Measurements from ENCODE around the gene CALCOCO1.

CALCOCO1 gene

GRCh38 chr12:53757101-53757770 lies 30.0 kb upstream of the CALCOCO1 start:
- H3K4me3 ChIP-seq (ENCODE audit: control insufficient read depth, low read depth, low read length): no peak overlapping the region
- TF ChIP-seq, protein P1, sequence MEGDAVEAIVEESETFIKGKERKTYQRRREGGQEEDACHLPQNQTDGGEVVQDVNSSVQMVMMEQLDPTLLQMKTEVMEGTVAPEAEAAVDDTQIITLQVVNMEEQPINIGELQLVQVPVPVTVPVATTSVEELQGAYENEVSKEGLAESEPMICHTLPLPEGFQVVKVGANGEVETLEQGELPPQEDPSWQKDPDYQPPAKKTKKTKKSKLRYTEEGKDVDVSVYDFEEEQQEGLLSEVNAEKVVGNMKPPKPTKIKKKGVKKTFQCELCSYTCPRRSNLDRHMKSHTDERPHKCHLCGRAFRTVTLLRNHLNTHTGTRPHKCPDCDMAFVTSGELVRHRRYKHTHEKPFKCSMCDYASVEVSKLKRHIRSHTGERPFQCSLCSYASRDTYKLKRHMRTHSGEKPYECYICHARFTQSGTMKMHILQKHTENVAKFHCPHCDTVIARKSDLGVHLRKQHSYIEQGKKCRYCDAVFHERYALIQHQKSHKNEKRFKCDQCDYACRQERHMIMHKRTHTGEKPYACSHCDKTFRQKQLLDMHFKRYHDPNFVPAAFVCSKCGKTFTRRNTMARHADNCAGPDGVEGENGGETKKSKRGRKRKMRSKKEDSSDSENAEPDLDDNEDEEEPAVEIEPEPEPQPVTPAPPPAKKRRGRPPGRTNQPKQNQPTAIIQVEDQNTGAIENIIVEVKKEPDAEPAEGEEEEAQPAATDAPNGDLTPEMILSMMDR (conservative IDR thresholded peaks at IDR 0.05; ENCODE audit: control insufficient read depth, insufficient read depth, low read depth, low read length): peak; percentile 94
- DNase-seq (ENCODE audit: low read depth): peak; percentile 75

GRCh38 chr12:53756300-53757100 lies 29.2 kb upstream of the CALCOCO1 start:
- H3K4me3 ChIP-seq (ENCODE audit: control insufficient read depth, low read depth, low read length): no peak overlapping the region
- no peak for DNase-seq (ENCODE audit: low read depth)
- TF ChIP-seq, protein P1 (conservative IDR thresholded peaks at IDR 0.05; ENCODE audit: control insufficient read depth, insufficient read depth, low read depth, low read length): no peak

DNA sequence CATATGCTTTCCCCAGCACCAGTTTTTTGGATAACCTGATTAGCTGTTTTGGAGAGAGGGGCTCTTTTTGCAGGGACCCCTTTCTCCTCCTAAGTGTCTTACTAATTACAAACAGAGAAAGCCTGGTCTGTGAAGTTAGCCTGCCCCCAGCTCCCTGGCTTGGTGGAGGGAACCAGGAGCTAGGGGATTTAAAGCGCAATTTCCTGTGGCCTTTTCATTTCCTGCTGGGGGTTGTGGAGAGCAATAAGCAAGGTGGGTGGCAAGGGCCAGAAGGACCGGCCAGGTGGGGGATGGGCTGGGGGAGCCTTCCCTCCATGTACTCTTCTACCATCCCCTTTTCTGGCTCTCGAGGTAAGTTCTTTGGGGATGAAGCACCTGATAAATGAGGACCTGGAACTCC lies 28.6 kb upstream of the CALCOCO1 start:
- DNase-seq (ENCODE audit: low read depth): no peak
- H3K4me3 ChIP-seq (ENCODE audit: control insufficient read depth, low read depth, low read length): no peak overlapping the region
- TF ChIP-seq, protein P1 (conservative IDR thresholded peaks at IDR 0.05; ENCODE audit: control insufficient read depth, insufficient read depth, low read depth, low read length): no peak

DNA sequence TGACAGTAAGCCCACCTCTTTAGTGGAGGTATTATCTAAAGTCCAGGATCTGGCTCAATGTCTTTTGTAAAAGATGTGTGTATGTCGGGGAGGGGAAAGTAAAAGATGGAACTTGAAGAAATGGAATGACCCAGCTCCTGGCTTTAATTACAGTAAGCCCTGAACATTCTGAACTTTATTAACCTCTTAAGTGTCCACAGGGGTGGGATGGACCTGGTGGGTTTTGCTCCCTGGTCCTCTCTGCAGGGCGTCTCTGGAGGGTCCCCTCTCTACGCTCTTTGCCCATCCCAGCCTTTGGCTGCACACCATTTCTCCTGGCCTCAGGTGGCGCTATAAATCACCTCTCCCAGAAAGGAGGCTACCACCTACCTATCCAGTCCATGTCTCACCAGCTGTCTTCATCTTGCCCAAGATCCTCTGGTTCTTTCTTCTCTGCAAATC lies 28.2 kb upstream of the CALCOCO1 start:
- DNase-seq (ENCODE audit: low read depth): no peak

GRCh38 chr12:53754633-53755264 lies 27.5 kb upstream of the CALCOCO1 start:
- DNase-seq (ENCODE audit: low read depth): peak; percentile 66
- H3K4me3 ChIP-seq (ENCODE audit: control insufficient read depth, low read depth, low read length): no peak overlapping the region
- TF ChIP-seq, protein P1 (conservative IDR thresholded peaks at IDR 0.05; ENCODE audit: control insufficient read depth, insufficient read depth, low read depth, low read length): no peak

More for the DNA sequence above, 28.2 kb upstream of the CALCOCO1 start:
- no peak overlapping the region for H3K4me3 ChIP-seq (ENCODE audit: control insufficient read depth, low read depth, low read length)
- TF ChIP-seq, protein P1 (conservative IDR thresholded peaks at IDR 0.05; ENCODE audit: control insufficient read depth, insufficient read depth, low read depth, low read length): no peak

DNA sequence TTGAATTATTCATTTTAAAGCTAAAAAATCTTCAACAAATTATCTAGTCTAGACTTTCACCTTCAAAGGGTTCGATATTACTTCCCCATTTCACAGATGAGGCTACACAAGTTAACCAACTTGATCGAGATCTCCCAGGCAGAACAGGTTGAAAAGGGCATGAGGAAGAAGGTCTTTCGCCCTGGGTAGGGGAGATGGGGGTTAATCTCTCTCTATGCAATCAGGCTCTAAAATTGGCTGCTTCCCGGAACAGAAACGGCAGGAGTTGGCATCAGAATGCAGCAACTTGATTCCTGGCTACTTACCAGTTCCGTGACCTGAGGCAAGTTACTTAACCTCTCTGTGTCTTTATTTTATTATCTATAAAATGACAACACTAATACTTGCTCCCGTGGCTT lies 26.9 kb upstream of the CALCOCO1 start:
- no peak overlapping the region for H3K4me3 ChIP-seq (ENCODE audit: control insufficient read depth, low read depth, low read length)
- TF ChIP-seq, protein P1 (conservative IDR thresholded peaks at IDR 0.05; ENCODE audit: control insufficient read depth, insufficient read depth, low read depth, low read length): no peak
- no peak for DNase-seq (ENCODE audit: low read depth)

Measured in fibroblast of mammary gland (primary cell).